Measurements from ENCODE around the gene SIRPA. TPM values are rescaled to one million over a fixed set of nuclear protein-coding genes. Genes with fewer than 3 reads are reported as not detected.

Gene SIRPA
- total and polyA plus RNA-seq, 2 of the 4 experiments (the other 2 are of a cell fraction), result 9.9 to 40.2 TPM

- no peak overlapping the region for H4K8ac ChIP-seq (ENCODE audit: low read depth in 2 of 2, low read length in 2 of 2)
- CTCF ChIA-PET, result no interaction called here
- no peak overlapping the region for H3K9ac ChIP-seq (ENCODE audit: low read depth, low read length)
- H3K56ac ChIP-seq (ENCODE audit: extremely low read depth, insufficient read depth, low read length), result no peak overlapping the region
- no peak overlapping the region for H2BK120ac ChIP-seq (ENCODE audit: low read depth, low read length)
- dilution Hi-C loops (cut with HindIII; ENCODE audit: low sequenced_read_pairs, unreplicated experiment) (no loop called here), intact Hi-C loops (cut with micrococcal nuclease) (loop anchor here (2.0 to 10.0 kb wide), 2 partner anchors 33 to 273 kb away; no protein-coding TSS in a partner anchor), in situ Hi-C loops (cut with MboI; ENCODE audit: low sequenced_read_pairs) (loop anchor here (5.0 kb wide), 1 partner anchor 99 kb away; no protein-coding TSS in a partner anchor)
- H3K4ac ChIP-seq (ENCODE audit: low read depth, low read length), result no peak overlapping the region
- H2BK15ac ChIP-seq (ENCODE audit: low read depth, low read length), result no peak overlapping the region
- H3K79me1 ChIP-seq (ENCODE audit: low read depth in 1 of 2, low read length in 2 of 2), result peaks cover 53 to 74% of the 10 kb centered on the region in 2 experiments
- no peak overlapping the region for H2BK5ac ChIP-seq (ENCODE audit: low read depth, low read length, poor library complexity, severe bottlenecking)
- no peak overlapping the region for H4K5ac ChIP-seq (ENCODE audit: low read depth, low read length)
- H3K36me3 ChIP-seq (ENCODE audit: control insufficient read depth, insufficient read depth, low read length), result peaks cover 16% of the 10 kb centered on the region
- H2AFZ ChIP-seq (replicated peaks; ENCODE audit: low read length, poor library complexity), result no peak overlapping the region
- H3K27ac ChIP-seq (ENCODE audit: insufficient read depth, low read length), result no peak overlapping the region
- H3K27me3 ChIP-seq (ENCODE audit: control insufficient read depth, insufficient read depth, low read length), result no peaks in the 10 kb centered on the region
- no peak overlapping the region for H3K23ac ChIP-seq (ENCODE audit: low read depth, low read length)
- no peak overlapping the region for H3K14ac ChIP-seq (replicated peaks; ENCODE audit: low read depth, low read length)
- H4K20me1 ChIP-seq (ENCODE audit: insufficient read depth, low read length), result peaks cover 55% of the 10 kb centered on the region
- H3K4me3 ChIP-seq (ENCODE audit: insufficient read depth, low read depth, low read length), result no peak overlapping the region
- H3K4me1 ChIP-seq (ENCODE audit: control insufficient read depth, insufficient read depth, low read length), result peaks cover 11% of the 10 kb centered on the region
- TF ChIP-seq MXI1 (IDR thresholded peaks at IDR 0.05; ENCODE audit: borderline replicate concordance, low read depth, low read length), result no peak
- no peak for TF ChIP-seq RFX5 (IDR thresholded peaks at IDR 0.05; ENCODE audit: low read depth, low read length)
- TF ChIP-seq CHD1 (IDR thresholded peaks at IDR 0.05; ENCODE audit: low read depth, low read length), result no peak
- no peak overlapping the region for H3K4me2 ChIP-seq (ENCODE audit: low read depth, low read length)
- no peak overlapping the region for H3K18ac ChIP-seq (ENCODE audit: low read depth, low read length)
- H2BK20ac ChIP-seq (ENCODE audit: low read depth, low read length), result no peak overlapping the region
- POLR2A ChIA-PET (ENCODE audit: unreplicated experiment), result no interaction called here
- no peak for DNase-seq
- H2AK5ac ChIP-seq (ENCODE audit: low read depth, low read length), result no peak overlapping the region
- no peak overlapping the region for H4K91ac ChIP-seq (ENCODE audit: insufficient read depth, low read depth, low read length)
- WGBS, 2 experiments (ENCODE audit: extremely low coverage in 2 of 2, insufficient read length in 1 of 2), result 80% methylated on average over 3 of the region's 18 CpGs; no CpG with 5 or more reads in 1 of the 2 experiments
- ATAC-seq (ENCODE audit: low read depth), result no peak
- H3K9me1 ChIP-seq (ENCODE audit: insufficient read depth, low read length), result peaks cover 6% of the 10 kb centered on the region; the same call in 1 of the 2 replicates
- no peaks in the 10 kb centered on the region for H3K9me3 ChIP-seq (ENCODE audit: control insufficient read depth, insufficient read depth, low read length)
- no TSS peak for BruUV-seq (replicated peaks)
- H2AK9ac ChIP-seq (replicated peaks; ENCODE audit: low read depth, low read length, poor library complexity), result no peak overlapping the region
These were observed 6.5 kb downstream of the SIRPA start for GRCh38 chr20:1901704-1902103.
